GM08714 (cell line): Measurements from ENCODE around the gene RPL34.

Experiments used
- H3K4me3 ChIP-seq: fragments of 200-500 bp; sonication (Bioruptor generic); 2 replicates; pipeline ENCODE4 v1.5.1; 2014; ENCODE audit warnings: mild to moderate bottlenecking, low read length, inconsistent platforms
- ZNF274 ChIP-seq: IDR thresholded peaks from 2 replicates; pipeline ENCODE4 v1.6.1; 2012; ENCODE audit warnings: mild to moderate bottlenecking, low read depth, low read length

The RPL34 gene

GRCh38 chr4:108611365-108611764, 9.0 kb upstream of the RPL34 start:
- TF ChIP-seq ZNF274, result no peak
- H3K4me3 ChIP-seq, result no peak overlapping the region

GRCh38 chr4:108612365-108612764, 8.0 kb upstream of the RPL34 start:
- TF ChIP-seq ZNF274, result no peak
- no peak overlapping the region for H3K4me3 ChIP-seq

GRCh38 chr4:108619372-108620100, 840 bp upstream of the RPL34 start:
- no peak for TF ChIP-seq ZNF274
- H3K4me3 ChIP-seq, result peak overlapping the region; percentile 64; the same call in 1 of the 2 replicates

GRCh38 chr4:108620933-108621905, 843 bp downstream of the RPL34 start:
- no peak for TF ChIP-seq ZNF274

GRCh38 chr4:108622022-108622421, 1.6 kb downstream of the RPL34 start:
- peak overlapping the region; percentile 95 for H3K4me3 ChIP-seq

More at GRCh38 chr4:108620933-108621905, 843 bp downstream of the RPL34 start:
- peak overlapping the region; percentile 95 for H3K4me3 ChIP-seq

GRCh38 chr4:108622828-108623227, 2.5 kb downstream of the RPL34 start:
- no peak for TF ChIP-seq ZNF274
- peak overlapping the region; percentile 2 for H3K4me3 ChIP-seq

More at GRCh38 chr4:108622022-108622421, 1.6 kb downstream of the RPL34 start:
- TF ChIP-seq ZNF274, result no peak

GRCh38 chr4:108624263-108625056, 4.1 kb downstream of the RPL34 start:
- no peak overlapping the region for H3K4me3 ChIP-seq
- no peak for TF ChIP-seq ZNF274

- no peak overlapping the region for H3K4me3 ChIP-seq
Measured at GRCh38 chr4:108626056-108626455, 5.7 kb downstream of the RPL34 start.

GRCh38 chr4:108628411-108628810, 8.0 kb downstream of the RPL34 start:
- no peak overlapping the region for H3K4me3 ChIP-seq
- TF ChIP-seq ZNF274, result no peak

More at GRCh38 chr4:108626056-108626455, 5.7 kb downstream of the RPL34 start:
- no peak for TF ChIP-seq ZNF274

- TF ChIP-seq ZNF274, result no peak
- no peak overlapping the region for H3K4me3 ChIP-seq
Measured at GRCh38 chr4:108635070-108635655, 14.8 kb downstream of the RPL34 start.

- TF ChIP-seq ZNF274, result no peak
- no peak overlapping the region for H3K4me3 ChIP-seq
Measured at GRCh38 chr4:108636246-108636645, 15.9 kb downstream of the RPL34 start.

GRCh38 chr4:108637856-108638255, 17.5 kb downstream of the RPL34 start:
- no peak for TF ChIP-seq ZNF274
- no peak overlapping the region for H3K4me3 ChIP-seq

GRCh38 chr4:108644237-108644636, 23.9 kb downstream of the RPL34 start:
- TF ChIP-seq ZNF274, result no peak
- H3K4me3 ChIP-seq, result no peak overlapping the region
